Endothelial cell of umbilical vein (primary cell): ENCODE measurements around the gene C1orf105. TPM values are rescaled to one million over a fixed set of nuclear protein-coding genes. Genes with fewer than 3 reads are reported as not detected.

Source experiments
- BruUV-seq: library from RNA; stranded (reverse); fragments of 400-500 nt; replicated peaks from 2 replicates; lab custom pipeline; 2021; lab: Mats Ljungman, UMichigan
- CTCF ChIA-PET: fragments of 300-600, 350-600 bp; sonication (Branson Sonifier 250); formaldehyde crosslinking; loops from one replicate; lab custom pipeline; 2021; ENCODE audit warnings: antibody characterized with exemption, inconsistent platforms; lab: Charles Lee
- POLR2A ChIA-PET: fragments of 300-600, 350-600 bp; sonication (Branson Sonifier 250); formaldehyde crosslinking; loops from one replicate; lab custom pipeline; 2021; ENCODE audit warnings: antibody characterized with exemption, inconsistent platforms; lab: Charles Lee
- DNase-seq: peaks from one replicate; pipeline ENCODE4 v3.0.0-alpha.2; 2011; ENCODE audit warnings: low read depth, low spot score
- FAIRE-seq: peaks from 2 replicates; lab custom pipeline; 2011; peaks lifted over from hg19 to GRCh38; lab: Jason Lieb, UNC
- H2AFZ ChIP-seq: 2 replicates; pipeline ENCODE4 v1.6.0; 2012; ENCODE audit warnings: low read depth, low read length, control low read depth, inconsistent platforms
- H3K27ac ChIP-seq: 2 replicates; pipeline ENCODE4 v1.5.1; 2011; ENCODE audit warnings: low read depth, mild to moderate bottlenecking, control low read depth, low read length, moderate library complexity; ENCODE audit not compliant: insufficient read depth
- H3K27me3 ChIP-seq, 2 experiments: 2 replicates each; pipeline versions ENCODE4 v1.6.0 to v1.6.1; 2011; ENCODE audit warnings: low read length in 2 of 2, mixed read lengths in 1 of 2; ENCODE audit not compliant: control insufficient read depth in 2 of 2, insufficient read depth in 2 of 2
- H3K36me3 ChIP-seq, 2 experiments: 2 replicates in 1 of 2; 3 replicates in 1 of 2; pipeline ENCODE4 v1.5.1; 2011; ENCODE audit warnings: low read length in 2 of 2, mild to moderate bottlenecking in 1 of 2, moderate library complexity in 1 of 2; ENCODE audit not compliant: control insufficient read depth in 2 of 2, insufficient read depth in 2 of 2; ENCODE audit errors: extremely low read depth in 1 of 2
- H3K4me1 ChIP-seq: 3 replicates; pipeline ENCODE4 v1.5.1; 2011; ENCODE audit warnings: mild to moderate bottlenecking, low read length; ENCODE audit not compliant: control insufficient read depth, insufficient read depth; ENCODE audit errors: extremely low read depth
- H3K4me2 ChIP-seq: 2 replicates; pipeline ENCODE4 v1.6.1; 2011; ENCODE audit warnings: low read length, control low read depth, mixed read lengths; ENCODE audit not compliant: insufficient read depth
- H3K4me3 ChIP-seq, 3 experiments: fragments of 200-600 bp in 1 of 3; sonication (generic), shearing (Covaris generic) in 1 of 3; replicated peaks in 1 of 3; 2 replicates each; pipeline ENCODE4 v1.5.1; 2011 to 2016; ENCODE audit warnings: control low read depth in 3 of 3, low read length in 3 of 3, mild to moderate bottlenecking in 2 of 3, inconsistent platforms in 1 of 3, low read depth in 1 of 3, moderate library complexity in 1 of 3; ENCODE audit not compliant: insufficient read depth in 1 of 3
- H3K79me2 ChIP-seq: 2 replicates; pipeline ENCODE4 v1.6.0; 2012; ENCODE audit warnings: low read length, inconsistent platforms; ENCODE audit not compliant: control insufficient read depth, insufficient read depth
- H3K9ac ChIP-seq: replicated peaks from 2 replicates; pipeline ENCODE3; 2011; ENCODE audit warnings: low read length, control low read depth; ENCODE audit not compliant: insufficient read depth; ENCODE audit errors: extremely low read depth
- H3K9me1 ChIP-seq: replicated peaks from 3 replicates; pipeline ENCODE4 v1.6.0; 2011; ENCODE audit warnings: mild to moderate bottlenecking, low read length; ENCODE audit not compliant: control insufficient read depth, insufficient read depth; ENCODE audit errors: extremely low read depth
- H3K9me3 ChIP-seq: replicated peaks from 2 replicates; pipeline ENCODE4 v1.5.1; 2012; ENCODE audit warnings: low read length, inconsistent platforms; ENCODE audit not compliant: control insufficient read depth, insufficient read depth
- H4K20me1 ChIP-seq: replicated peaks from 2 replicates; pipeline ENCODE3; 2011; ENCODE audit warnings: mild to moderate bottlenecking, low read length; ENCODE audit not compliant: control insufficient read depth, insufficient read depth; ENCODE audit errors: extremely low read depth
- CTCF ChIP-seq, 2 donors: IDR thresholded peaks; 1 replicate in 1 of 2; 2 replicates in 1 of 2; pipeline ENCODE4 v1.5.1; 2011; ENCODE audit warnings: low read length in 2 of 2, mild to moderate bottlenecking in 2 of 2, moderate library complexity in 2 of 2, control low read depth in 1 of 2, inconsistent platforms in 1 of 2, low read depth in 1 of 2; ENCODE audit not compliant: insufficient read depth in 1 of 2; ENCODE audit errors: extremely low read depth in 1 of 2
- EZH2 ChIP-seq: IDR thresholded peaks from 2 replicates; pipeline ENCODE4 v1.6.1; 2012; ENCODE audit warnings: borderline replicate concordance, low read depth, mild to moderate bottlenecking, moderate library complexity, low read length, inconsistent platforms; ENCODE audit not compliant: severe bottlenecking
- FOS ChIP-seq: IDR thresholded peaks from 2 replicates; pipeline ENCODE4 v1.6.1; 2011; ENCODE audit warnings: mild to moderate bottlenecking, low read length, moderate library complexity, borderline replicate concordance; ENCODE audit not compliant: insufficient read depth
- GATA2 ChIP-seq: IDR thresholded peaks from 2 replicates; pipeline ENCODE4 v1.7.0; 2011; ENCODE audit warnings: low read depth, mild to moderate bottlenecking, moderate library complexity, mixed read lengths, low read length; ENCODE audit not compliant: insufficient read length, insufficient read depth
- JUN ChIP-seq: IDR thresholded peaks from 2 replicates; pipeline ENCODE4 v1.6.1; 2011; ENCODE audit warnings: borderline replicate concordance, low read depth; ENCODE audit not compliant: insufficient read length, insufficient read depth
- MAX ChIP-seq: IDR thresholded peaks from 2 replicates; pipeline ENCODE4 v1.6.1; 2011; ENCODE audit not compliant: insufficient read depth, insufficient read length
- MYC ChIP-seq: IDR thresholded peaks from one replicate; pipeline ENCODE4 v1.6.1; 2011; ENCODE audit warnings: mild to moderate bottlenecking, low read depth, low read length
- POLR2A ChIP-seq: IDR thresholded peaks from 2 replicates; pipeline ENCODE4 v1.6.1; 2012; ENCODE audit warnings: low read depth, mild to moderate bottlenecking, control low read depth, low read length
- POLR2AphosphoS5 ChIP-seq: IDR thresholded peaks from 2 replicates; pipeline ENCODE4 v1.6.1; 2012; ENCODE audit warnings: low read depth, mild to moderate bottlenecking, control low read depth, low read length, moderate library complexity; ENCODE audit not compliant: insufficient read depth
- dilution Hi-C: fragments of 300-500 bp; cut with MboI; formaldehyde crosslinking; loops from one replicate; pipeline ENCODE4 v1.15.0; 2019; ENCODE audit warnings: low sequenced_read_pairs; ENCODE audit not compliant: extremely low pct_ligation_motif_present
- intact Hi-C: fragments of 100-400 bp; cut with micrococcal nuclease; formaldehyde crosslinking; loops from one replicate; pipeline ENCODE4 v1.10.0; 2022
- polyA plus RNA-seq, 4 experiments: library from polyadenylated mRNA; depleted of rRNA in 3 of 4; stranded (reverse) in 3 of 4; unstranded in 1 of 4; fragments of >200 nt; gene quantifications; 2 replicates each; pipeline versions ENCODE4 v1.2.1 to v1.2.3, GENCODE V29; 2011 to 2012; ENCODE audit warnings: missing spikeins in 1 of 4
- total RNA-seq: library from RNA; stranded (reverse); gene quantifications from 2 replicates; pipeline ENCODE4 v1.2.3, GENCODE V29; 2021

Gene C1orf105
- total and polyA plus RNA-seq, 2 donors (not counting 3 experiments of a cell fraction or from before 2014, with no cell fraction given): not detected

- Histone ChIP-seq H3K4me2 (no peak overlapping the region), H3K27me3 (no peaks in the 10 kb centered on the region), H2AFZ (no peak overlapping the region), H3K4me1 (peaks cover 14% of the 10 kb centered on the region), H3K9ac (no peak overlapping the region), H3K4me3 (no peak overlapping the region), H3K79me2 (no peaks in the 10 kb centered on the region), H4K20me1 (no peaks in the 10 kb centered on the region), H3K9me1 (no peaks in the 10 kb centered on the region), H3K36me3 (no peaks in the 10 kb centered on the region), H3K27ac (no peak overlapping the region), H3K9me3 (no peaks in the 10 kb centered on the region)
- dilution Hi-C loops (loop anchor here (25.0 kb wide), 1 partner anchor 391 kb away; no protein-coding TSS in a partner anchor), intact Hi-C loops (no loop called here)
- no peak for DNase-seq
- BruUV-seq: no TSS peak
- ChIA-PET CTCF (interaction anchor here (1.1 to 6.1 kb wide), 2 partner anchors 78 to 401 kb away, joined by 3 to 73 read pairs; no protein-coding TSS in a partner anchor), POLR2A (no interaction called here)
- TF ChIP-seq CTCF (IDR thresholded peaks at IDR 0.05; ENCODE audit: extremely low read depth in 1 of 2, insufficient read depth in 1 of 2, low read depth in 1 of 2, low read length in 2 of 2) (no peak), POLR2A (no peak), JUN (no peak), GATA2 (no peak), FOS (no peak), MAX (no peak), POLR2AphosphoS5 (no peak), MYC (no peak), EZH2 (no peak)
- no peak for FAIRE-seq
Observed at GRCh38 chr1:172402878-172403569, 17.5 kb upstream of the C1orf105 start.
